ENCODE results near the gene C19orf85.
A peak's percentile ranks its signal among the peaks of the same experiment; 100 is the strongest.

Gene C19orf85

DNA sequence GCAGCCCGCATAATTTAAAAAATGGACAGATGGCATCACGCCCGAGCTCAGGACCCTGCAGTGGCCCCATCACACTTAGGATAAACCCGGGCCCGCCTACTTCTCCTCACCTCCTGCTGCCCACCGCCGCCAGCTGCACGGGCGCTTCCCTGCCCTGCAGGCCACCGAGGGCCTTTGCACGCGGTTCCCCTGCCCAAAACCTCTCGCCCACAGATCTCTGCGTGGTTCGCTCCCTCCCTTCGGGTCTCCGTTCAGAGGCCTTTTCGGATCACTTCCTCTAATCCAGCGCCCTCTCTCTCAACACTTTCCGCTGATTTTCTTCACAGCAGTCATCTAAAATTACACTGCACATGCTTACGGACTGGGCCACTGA is 23.2 kb downstream of the C19orf85 start:
- no peak for TF ChIP-seq POLR2AphosphoS5 (IDR thresholded peaks at IDR 0.05; ENCODE audit: low read depth)
- no peak for TF ChIP-seq GABPA (IDR thresholded peaks at IDR 0.05; ENCODE audit: low read depth)
- TF ChIP-seq, protein P1, sequence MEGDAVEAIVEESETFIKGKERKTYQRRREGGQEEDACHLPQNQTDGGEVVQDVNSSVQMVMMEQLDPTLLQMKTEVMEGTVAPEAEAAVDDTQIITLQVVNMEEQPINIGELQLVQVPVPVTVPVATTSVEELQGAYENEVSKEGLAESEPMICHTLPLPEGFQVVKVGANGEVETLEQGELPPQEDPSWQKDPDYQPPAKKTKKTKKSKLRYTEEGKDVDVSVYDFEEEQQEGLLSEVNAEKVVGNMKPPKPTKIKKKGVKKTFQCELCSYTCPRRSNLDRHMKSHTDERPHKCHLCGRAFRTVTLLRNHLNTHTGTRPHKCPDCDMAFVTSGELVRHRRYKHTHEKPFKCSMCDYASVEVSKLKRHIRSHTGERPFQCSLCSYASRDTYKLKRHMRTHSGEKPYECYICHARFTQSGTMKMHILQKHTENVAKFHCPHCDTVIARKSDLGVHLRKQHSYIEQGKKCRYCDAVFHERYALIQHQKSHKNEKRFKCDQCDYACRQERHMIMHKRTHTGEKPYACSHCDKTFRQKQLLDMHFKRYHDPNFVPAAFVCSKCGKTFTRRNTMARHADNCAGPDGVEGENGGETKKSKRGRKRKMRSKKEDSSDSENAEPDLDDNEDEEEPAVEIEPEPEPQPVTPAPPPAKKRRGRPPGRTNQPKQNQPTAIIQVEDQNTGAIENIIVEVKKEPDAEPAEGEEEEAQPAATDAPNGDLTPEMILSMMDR (IDR thresholded peaks at IDR 0.05; ENCODE audit: insufficient read depth, low read length) = no peak
- TF ChIP-seq, protein P2, sequence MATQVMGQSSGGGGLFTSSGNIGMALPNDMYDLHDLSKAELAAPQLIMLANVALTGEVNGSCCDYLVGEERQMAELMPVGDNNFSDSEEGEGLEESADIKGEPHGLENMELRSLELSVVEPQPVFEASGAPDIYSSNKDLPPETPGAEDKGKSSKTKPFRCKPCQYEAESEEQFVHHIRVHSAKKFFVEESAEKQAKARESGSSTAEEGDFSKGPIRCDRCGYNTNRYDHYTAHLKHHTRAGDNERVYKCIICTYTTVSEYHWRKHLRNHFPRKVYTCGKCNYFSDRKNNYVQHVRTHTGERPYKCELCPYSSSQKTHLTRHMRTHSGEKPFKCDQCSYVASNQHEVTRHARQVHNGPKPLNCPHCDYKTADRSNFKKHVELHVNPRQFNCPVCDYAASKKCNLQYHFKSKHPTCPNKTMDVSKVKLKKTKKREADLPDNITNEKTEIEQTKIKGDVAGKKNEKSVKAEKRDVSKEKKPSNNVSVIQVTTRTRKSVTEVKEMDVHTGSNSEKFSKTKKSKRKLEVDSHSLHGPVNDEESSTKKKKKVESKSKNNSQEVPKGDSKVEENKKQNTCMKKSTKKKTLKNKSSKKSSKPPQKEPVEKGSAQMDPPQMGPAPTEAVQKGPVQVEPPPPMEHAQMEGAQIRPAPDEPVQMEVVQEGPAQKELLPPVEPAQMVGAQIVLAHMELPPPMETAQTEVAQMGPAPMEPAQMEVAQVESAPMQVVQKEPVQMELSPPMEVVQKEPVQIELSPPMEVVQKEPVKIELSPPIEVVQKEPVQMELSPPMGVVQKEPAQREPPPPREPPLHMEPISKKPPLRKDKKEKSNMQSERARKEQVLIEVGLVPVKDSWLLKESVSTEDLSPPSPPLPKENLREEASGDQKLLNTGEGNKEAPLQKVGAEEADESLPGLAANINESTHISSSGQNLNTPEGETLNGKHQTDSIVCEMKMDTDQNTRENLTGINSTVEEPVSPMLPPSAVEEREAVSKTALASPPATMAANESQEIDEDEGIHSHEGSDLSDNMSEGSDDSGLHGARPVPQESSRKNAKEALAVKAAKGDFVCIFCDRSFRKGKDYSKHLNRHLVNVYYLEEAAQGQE (IDR thresholded peaks at IDR 0.05; ENCODE audit: insufficient replicate concordance, low read depth) = peak; percentile 16
- TF ChIP-seq SPI1 (IDR thresholded peaks at IDR 0.05; ENCODE audit: borderline replicate concordance, low read depth) = peak; percentile 88; the same call in 1 of the 2 replicates
- Histone ChIP-seq H3K27me3 (ENCODE audit: insufficient read depth, poor library complexity, severe bottlenecking) (peaks cover 34% of the 10 kb centered on the region), H3K4me3 (replicated peaks; ENCODE audit: insufficient read depth, low read length) (no peak overlapping the region)

DNA sequence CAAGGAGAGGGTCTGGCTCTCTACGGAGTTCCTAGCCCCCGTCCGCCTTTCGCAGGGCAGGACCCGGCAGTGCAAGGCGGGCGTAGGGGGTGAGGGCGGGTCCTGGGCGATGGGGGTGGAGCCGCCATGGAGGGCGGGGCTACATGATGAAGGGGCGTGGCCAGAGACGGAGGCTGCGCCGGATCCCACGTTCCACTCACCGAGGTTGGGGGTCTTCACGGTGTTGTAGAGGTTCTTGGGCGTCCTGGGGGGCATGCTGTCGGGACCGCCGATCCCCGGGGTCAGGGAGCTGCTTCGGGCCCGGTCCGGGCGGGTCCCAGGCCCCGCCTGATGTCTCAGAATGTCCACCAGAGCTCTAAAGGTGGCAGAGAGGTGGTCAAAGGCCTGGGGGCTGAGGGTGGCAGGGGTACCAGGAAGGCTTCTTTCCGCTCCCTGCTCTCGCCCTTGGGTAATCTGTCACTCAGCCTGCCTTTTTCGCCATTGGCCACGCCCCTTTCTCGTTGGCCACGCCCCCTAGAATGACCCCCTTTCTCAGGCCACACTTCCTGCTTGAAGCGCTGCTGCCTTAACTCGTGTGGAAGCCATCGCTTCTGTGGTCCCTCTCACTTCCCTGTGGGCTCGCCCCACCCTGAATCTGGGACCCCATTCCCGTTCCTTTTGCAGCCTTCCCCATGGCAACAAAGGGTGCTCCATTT is 24.0 kb downstream of the C19orf85 start:
- H3K27me3 ChIP-seq (ENCODE audit: insufficient read depth, poor library complexity, severe bottlenecking) = peaks cover 34% of the 10 kb centered on the region
- DNase-seq (ENCODE audit: low read depth in 1 of 2, low spot score in 1 of 2) = no peak
- TF ChIP-seq, protein P1 (IDR thresholded peaks at IDR 0.05; ENCODE audit: insufficient read depth, low read length) = no peak
- TF ChIP-seq, protein P2 (IDR thresholded peaks at IDR 0.05; ENCODE audit: insufficient replicate concordance, low read depth) = no peak
- TF ChIP-seq SPI1 (IDR thresholded peaks at IDR 0.05; ENCODE audit: borderline replicate concordance, low read depth) (no peak), POLR2AphosphoS5 (IDR thresholded peaks at IDR 0.05; ENCODE audit: low read depth) (no peak), GABPA (IDR thresholded peaks at IDR 0.05; ENCODE audit: low read depth) (no peak)

More for the DNA sequence above, 23.2 kb downstream of the C19orf85 start:
- DNase-seq (ENCODE audit: low read depth in 1 of 2, low spot score in 1 of 2) = peak in 1 of 2 experiments; percentile 70
- no peak overlapping the region for H3K27ac ChIP-seq (replicated peaks)

DNA sequence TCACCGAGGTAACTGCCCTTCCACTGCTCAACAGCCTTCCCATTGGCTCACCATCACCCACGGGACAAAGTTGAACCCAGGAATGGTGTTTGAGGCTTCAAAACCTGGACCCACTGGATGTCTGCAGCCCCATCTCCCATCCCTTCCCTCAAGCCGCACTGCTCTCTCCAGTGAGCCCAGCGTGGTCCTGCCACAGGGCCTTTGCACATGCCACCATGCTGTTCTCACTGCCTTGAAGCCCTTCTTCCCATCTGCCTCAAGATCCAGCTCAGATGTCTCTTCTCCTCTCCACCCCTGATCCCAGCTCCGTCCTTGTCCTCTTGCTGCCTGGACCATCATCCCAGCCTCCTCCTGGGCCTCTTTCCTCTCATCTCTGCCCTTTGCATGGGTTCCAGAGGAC is 25.5 kb downstream of the C19orf85 start:
- H3K27me3 ChIP-seq (ENCODE audit: insufficient read depth, poor library complexity, severe bottlenecking) = peaks cover 26% of the 10 kb centered on the region
- no peak overlapping the region for H3K4me3 ChIP-seq (replicated peaks; ENCODE audit: insufficient read depth, low read length)
- no peak overlapping the region for H3K27ac ChIP-seq (replicated peaks)
- no peak for TF ChIP-seq GABPA (IDR thresholded peaks at IDR 0.05; ENCODE audit: low read depth)
- no peak for TF ChIP-seq POLR2AphosphoS5 (IDR thresholded peaks at IDR 0.05; ENCODE audit: low read depth)
- TF ChIP-seq, protein P1 (IDR thresholded peaks at IDR 0.05; ENCODE audit: insufficient read depth, low read length) = no peak
- TF ChIP-seq, protein P2 (IDR thresholded peaks at IDR 0.05; ENCODE audit: insufficient replicate concordance, low read depth) = no peak
- TF ChIP-seq SPI1 (IDR thresholded peaks at IDR 0.05; ENCODE audit: borderline replicate concordance, low read depth) = no peak
- no peak for DNase-seq (ENCODE audit: low read depth in 1 of 2, low spot score in 1 of 2)

More for the DNA sequence above, 24.0 kb downstream of the C19orf85 start:
- no peak overlapping the region for H3K27ac ChIP-seq (replicated peaks)
- H3K4me3 ChIP-seq (replicated peaks; ENCODE audit: insufficient read depth, low read length) = no peak overlapping the region
